PFSK-1 (cell line): ENCODE results near the gene KLHL5.

Experiments used
- FOXP2 ChIP-seq: optimal IDR thresholded peaks from 2 replicates; pipeline ENCODE3; 2011; ENCODE audit warnings: borderline replicate concordance, control low read depth, inconsistent platforms; ENCODE audit not compliant: insufficient read depth; ENCODE audit errors: extremely low read length, extremely low read depth
- POLR2AphosphoS5 ChIP-seq: IDR thresholded peaks from 2 replicates; pipeline ENCODE4 v1.6.1; 2012; ENCODE audit warnings: low read depth, mild to moderate bottlenecking, control low read depth, low read length, moderate library complexity
- SIN3A ChIP-seq: IDR thresholded peaks from 2 replicates; pipeline ENCODE4 v1.6.1; 2012; ENCODE audit warnings: mild to moderate bottlenecking, low read length, moderate library complexity, borderline replicate concordance; ENCODE audit not compliant: insufficient read depth
- TAF1 ChIP-seq: IDR thresholded peaks from 2 replicates; pipeline ENCODE4 v1.6.1; 2012; ENCODE audit warnings: low read length, control low read depth, borderline replicate concordance; ENCODE audit not compliant: insufficient read depth
- TF ChIP-seq, protein P1 (sequence below), 2 experiments: IDR thresholded peaks; 2 replicates each; pipeline versions ENCODE4 v1.6.1 to v1.8.0; 2011 to 2012; ENCODE audit warnings: low read depth in 2 of 2, low read length in 2 of 2, control low read depth in 1 of 2, inconsistent platforms in 1 of 2, mild to moderate bottlenecking in 1 of 2, moderate library complexity in 1 of 2; ENCODE audit not compliant: insufficient read depth in 1 of 2

Gene KLHL5

DNA sequence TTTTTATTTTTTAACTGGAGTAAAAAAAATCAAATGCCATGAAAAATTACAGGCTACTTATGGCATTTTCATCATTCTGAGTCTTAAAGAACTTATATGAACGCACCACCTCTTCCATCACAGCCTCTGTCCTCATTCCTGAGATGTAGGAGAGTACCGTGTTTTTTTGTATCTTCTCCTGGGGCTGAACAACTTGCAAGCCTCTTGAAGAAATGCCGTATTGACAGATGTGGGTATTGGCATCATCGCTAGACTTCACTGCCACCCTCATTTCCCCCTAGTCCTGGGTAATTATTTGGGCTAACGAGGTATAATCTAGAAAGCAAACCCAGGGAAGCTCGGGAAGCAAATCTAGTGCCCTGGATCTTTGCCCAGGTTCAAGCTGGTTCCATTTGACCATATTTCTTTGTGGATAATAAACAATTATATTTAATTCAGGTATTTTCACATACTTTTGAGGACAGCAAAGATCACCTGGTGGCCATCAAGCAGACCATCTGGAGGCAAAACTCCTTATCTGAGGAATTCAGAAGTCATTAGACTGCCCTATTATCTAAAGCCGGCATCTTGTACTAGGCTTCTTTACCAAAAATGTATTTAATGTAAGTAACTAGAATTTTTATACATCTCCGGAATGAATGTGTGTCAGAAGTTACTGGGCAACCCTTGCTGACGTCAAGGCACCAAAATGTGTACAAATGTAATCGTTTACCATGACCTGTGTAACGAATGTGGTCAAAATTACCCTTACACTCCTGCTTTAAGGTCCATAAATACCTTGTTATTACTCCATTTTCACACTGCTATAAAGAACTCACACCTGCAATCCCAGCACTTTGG lies 64.4 kb downstream of the KLHL5 start:
- TF ChIP-seq SIN3A (no peak), FOXP2 (no peak), POLR2AphosphoS5 (no peak), TAF1 (no peak)
- TF ChIP-seq, protein P1, sequence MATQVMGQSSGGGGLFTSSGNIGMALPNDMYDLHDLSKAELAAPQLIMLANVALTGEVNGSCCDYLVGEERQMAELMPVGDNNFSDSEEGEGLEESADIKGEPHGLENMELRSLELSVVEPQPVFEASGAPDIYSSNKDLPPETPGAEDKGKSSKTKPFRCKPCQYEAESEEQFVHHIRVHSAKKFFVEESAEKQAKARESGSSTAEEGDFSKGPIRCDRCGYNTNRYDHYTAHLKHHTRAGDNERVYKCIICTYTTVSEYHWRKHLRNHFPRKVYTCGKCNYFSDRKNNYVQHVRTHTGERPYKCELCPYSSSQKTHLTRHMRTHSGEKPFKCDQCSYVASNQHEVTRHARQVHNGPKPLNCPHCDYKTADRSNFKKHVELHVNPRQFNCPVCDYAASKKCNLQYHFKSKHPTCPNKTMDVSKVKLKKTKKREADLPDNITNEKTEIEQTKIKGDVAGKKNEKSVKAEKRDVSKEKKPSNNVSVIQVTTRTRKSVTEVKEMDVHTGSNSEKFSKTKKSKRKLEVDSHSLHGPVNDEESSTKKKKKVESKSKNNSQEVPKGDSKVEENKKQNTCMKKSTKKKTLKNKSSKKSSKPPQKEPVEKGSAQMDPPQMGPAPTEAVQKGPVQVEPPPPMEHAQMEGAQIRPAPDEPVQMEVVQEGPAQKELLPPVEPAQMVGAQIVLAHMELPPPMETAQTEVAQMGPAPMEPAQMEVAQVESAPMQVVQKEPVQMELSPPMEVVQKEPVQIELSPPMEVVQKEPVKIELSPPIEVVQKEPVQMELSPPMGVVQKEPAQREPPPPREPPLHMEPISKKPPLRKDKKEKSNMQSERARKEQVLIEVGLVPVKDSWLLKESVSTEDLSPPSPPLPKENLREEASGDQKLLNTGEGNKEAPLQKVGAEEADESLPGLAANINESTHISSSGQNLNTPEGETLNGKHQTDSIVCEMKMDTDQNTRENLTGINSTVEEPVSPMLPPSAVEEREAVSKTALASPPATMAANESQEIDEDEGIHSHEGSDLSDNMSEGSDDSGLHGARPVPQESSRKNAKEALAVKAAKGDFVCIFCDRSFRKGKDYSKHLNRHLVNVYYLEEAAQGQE (IDR thresholded peaks at IDR 0.05; ENCODE audit: insufficient read depth in 1 of 2, low read depth in 2 of 2, low read length in 2 of 2), result no peak

DNA sequence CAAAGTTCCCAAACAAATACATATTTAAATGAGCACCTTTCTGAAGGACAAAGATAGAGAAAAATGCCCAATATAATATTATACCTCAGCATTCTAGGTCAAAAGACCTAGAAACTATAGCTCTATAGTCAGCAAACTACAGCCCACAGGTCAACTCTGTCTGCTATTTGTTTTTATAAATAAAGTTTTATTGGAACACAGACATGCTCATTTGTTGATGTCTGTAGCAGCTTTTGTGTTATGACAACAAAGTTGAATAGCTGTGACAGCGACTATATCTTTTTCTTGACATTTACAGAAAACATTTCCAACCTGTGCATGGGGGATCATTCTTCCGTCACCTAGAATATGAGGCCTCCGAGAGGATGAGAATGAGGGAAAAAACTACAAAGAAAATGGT lies 71.6 kb downstream of the KLHL5 start:
- TF ChIP-seq POLR2AphosphoS5 (no peak), TAF1 (no peak), FOXP2 (no peak), SIN3A (no peak)
- TF ChIP-seq, protein P1 (IDR thresholded peaks at IDR 0.05; ENCODE audit: insufficient read depth in 1 of 2, low read depth in 2 of 2, low read length in 2 of 2), result no peak

DNA sequence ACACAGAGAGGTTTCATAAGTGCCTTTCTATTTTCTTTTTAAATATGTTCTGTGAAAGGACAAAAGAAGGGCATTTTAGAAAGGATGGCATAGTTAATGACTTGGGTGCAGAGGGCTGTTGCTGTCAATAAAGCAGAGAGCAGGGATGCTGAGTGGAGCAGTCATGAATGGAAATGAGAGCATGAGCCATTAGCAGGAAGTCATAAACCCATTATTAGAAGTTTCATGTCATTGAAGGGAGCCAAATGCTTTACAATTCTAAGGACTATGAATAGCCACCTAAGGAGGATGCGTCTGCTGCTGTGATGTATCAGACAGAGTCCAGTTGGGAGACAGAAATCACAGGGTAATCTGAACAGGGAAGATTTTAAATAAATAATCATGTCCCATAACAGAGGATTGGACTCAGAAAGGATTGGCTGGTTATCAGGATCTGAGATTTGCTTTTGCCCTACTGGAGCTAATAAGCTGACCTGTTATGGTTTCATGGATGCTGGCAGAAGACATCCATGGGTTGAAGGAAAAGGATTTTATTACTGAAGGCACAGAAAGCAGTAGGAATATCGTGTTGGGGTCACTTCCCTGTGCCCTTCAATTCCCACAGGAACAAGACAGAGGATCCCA lies 72.8 kb downstream of the KLHL5 start:
- TF ChIP-seq FOXP2 (no peak), TAF1 (no peak), POLR2AphosphoS5 (no peak), SIN3A (no peak)
- TF ChIP-seq, protein P1 (IDR thresholded peaks at IDR 0.05; ENCODE audit: insufficient read depth in 1 of 2, low read depth in 2 of 2, low read length in 2 of 2), result no peak

DNA sequence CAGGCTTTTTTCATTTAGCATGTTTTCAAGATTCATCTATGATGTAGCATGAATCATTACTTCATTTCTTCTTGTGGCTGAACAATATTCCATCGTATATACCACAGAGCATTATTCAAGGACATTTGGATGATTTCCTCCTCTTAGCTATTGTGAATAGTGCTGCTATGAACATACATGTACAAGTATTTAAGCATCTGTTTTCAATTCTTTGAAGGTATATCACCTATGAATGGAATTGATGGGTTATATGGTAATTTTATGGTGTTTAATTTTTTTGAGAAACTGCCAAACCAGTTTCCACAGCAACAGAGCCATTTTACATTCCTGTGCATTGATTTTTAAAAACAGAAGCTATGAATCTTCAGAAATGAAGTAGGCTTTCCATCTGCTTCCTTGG lies 84.2 kb downstream of the KLHL5 start:
- no peak for TF ChIP-seq TAF1
- no peak for TF ChIP-seq POLR2AphosphoS5
- no peak for TF ChIP-seq FOXP2
- no peak for TF ChIP-seq SIN3A
- TF ChIP-seq, protein P1 (IDR thresholded peaks at IDR 0.05; ENCODE audit: insufficient read depth in 1 of 2, low read depth in 2 of 2, low read length in 2 of 2), result no peak
